ENCODE data around the gene RHBG.
"Not testable (repeated sequence)": the region's sequence is repeated elsewhere in the genome, so short reads cannot be mapped to it uniquely, and the experiment has no call there.

RHBG gene

DNA sequence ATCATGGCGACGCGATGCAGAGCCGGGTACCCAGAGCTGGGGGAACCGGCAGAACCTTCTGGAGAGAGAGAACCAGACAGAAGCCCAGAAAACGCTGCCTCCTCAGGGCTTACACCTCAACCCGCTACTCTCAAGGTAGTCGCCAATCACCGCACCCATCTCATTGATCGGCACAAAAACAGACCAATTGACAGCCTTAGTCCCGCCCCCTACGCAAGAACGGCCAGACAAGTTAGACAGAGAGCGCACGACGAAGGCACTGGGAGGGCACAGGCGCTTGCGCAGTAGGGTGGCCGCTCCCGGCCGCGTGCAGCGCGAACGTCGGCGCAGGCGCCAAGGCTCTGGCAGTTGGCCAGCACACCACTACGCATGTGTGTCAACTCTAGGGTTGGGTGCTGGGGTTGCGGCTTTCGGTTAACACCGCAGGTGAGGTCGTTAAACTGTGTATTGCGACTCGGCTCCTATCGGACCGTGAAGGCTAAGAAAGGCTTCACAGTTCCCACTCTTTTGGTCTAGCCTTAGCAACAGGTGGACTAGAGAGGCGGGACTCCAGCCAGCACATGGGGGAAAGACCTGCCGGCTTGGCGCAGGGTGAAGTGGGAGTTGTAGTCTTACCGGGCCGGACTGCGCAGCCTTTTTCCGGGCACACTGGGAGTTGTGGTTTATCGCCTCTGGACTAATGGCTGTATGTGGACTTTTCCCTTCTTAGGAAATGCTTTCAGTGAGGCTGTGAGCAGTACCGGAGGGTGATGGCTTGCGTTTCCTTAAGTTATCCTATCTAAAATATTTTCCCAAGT, 30.6 kb upstream of the RHBG start, which contains the start of the genes CCT3 and TSACC:
Gene CCT3, minus strand, starts transcription at position 113 of the 797 bp plus-strand sequence. Its CDS starts 108 bp downstream, at position 5.
Gene TSACC, plus strand, starts transcription at position 347 of the 797 bp plus-strand sequence. CDS start 1,232 bp downstream, outside the sequence.
- H3K4me3 ChIP-seq (ENCODE audit: low read depth, low read length) = peak within 1 kb of the TSS; percentile 94
- DNase-seq (ENCODE audit: low read depth) = peak; percentile 100
- TF ChIP-seq, protein P1, sequence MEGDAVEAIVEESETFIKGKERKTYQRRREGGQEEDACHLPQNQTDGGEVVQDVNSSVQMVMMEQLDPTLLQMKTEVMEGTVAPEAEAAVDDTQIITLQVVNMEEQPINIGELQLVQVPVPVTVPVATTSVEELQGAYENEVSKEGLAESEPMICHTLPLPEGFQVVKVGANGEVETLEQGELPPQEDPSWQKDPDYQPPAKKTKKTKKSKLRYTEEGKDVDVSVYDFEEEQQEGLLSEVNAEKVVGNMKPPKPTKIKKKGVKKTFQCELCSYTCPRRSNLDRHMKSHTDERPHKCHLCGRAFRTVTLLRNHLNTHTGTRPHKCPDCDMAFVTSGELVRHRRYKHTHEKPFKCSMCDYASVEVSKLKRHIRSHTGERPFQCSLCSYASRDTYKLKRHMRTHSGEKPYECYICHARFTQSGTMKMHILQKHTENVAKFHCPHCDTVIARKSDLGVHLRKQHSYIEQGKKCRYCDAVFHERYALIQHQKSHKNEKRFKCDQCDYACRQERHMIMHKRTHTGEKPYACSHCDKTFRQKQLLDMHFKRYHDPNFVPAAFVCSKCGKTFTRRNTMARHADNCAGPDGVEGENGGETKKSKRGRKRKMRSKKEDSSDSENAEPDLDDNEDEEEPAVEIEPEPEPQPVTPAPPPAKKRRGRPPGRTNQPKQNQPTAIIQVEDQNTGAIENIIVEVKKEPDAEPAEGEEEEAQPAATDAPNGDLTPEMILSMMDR (IDR thresholded peaks at IDR 0.05; ENCODE audit: control insufficient read depth, extremely low read depth, insufficient read depth) = no peak

GRCh38 chr1:156342166-156342955, 26.6 kb upstream of the RHBG start:
- TF ChIP-seq, protein P1 (IDR thresholded peaks at IDR 0.05; ENCODE audit: control insufficient read depth, extremely low read depth, insufficient read depth) = no peak
- H3K4me3 ChIP-seq (ENCODE audit: low read depth, low read length) = no peak overlapping the region
- DNase-seq (ENCODE audit: low read depth) = no peak

- TF ChIP-seq, protein P1 (IDR thresholded peaks at IDR 0.05; ENCODE audit: control insufficient read depth, extremely low read depth, insufficient read depth) = no peak
- no peak overlapping the region for H3K4me3 ChIP-seq (ENCODE audit: low read depth, low read length)
These were observed 24.6 kb upstream of the RHBG start for GRCh38 chr1:156344409-156344808.

GRCh38 chr1:156346035-156346434, 23.0 kb upstream of the RHBG start:
- not testable (repeated sequence) for H3K4me3 ChIP-seq (ENCODE audit: low read depth, low read length); DNase-seq (ENCODE audit: low read depth)

More at GRCh38 chr1:156344409-156344808, 24.6 kb upstream of the RHBG start:
- no peak for DNase-seq (ENCODE audit: low read depth)

GRCh38 chr1:156346636-156347035, 22.4 kb upstream of the RHBG start:
- H3K4me3 ChIP-seq (ENCODE audit: low read depth, low read length) = no peak overlapping the region
- TF ChIP-seq, protein P1 (IDR thresholded peaks at IDR 0.05; ENCODE audit: control insufficient read depth, extremely low read depth, insufficient read depth) = no peak
- no peak for DNase-seq (ENCODE audit: low read depth)

DNA sequence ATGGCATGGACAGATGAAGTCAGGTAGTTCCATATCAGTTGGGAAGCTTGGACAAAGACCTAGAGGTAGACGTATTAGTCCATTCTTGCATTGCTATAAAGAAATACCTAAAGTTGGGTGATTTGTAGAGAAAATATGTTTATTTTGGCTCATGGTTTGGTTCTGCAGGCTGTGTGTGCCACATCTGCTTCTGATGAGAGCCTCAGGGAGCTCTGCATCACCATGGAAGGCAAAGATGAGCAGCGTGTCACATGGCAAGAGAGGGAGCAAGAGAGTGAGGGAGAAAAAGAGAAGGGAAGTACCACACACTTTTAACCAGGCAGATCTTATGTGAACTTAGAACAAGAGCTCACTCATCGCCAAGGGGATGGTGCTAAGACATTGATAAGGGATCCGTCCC, 21.7 kb upstream of the RHBG start:
- DNase-seq (ENCODE audit: low read depth) = no peak

GRCh38 chr1:156352481-156352880, 16.5 kb upstream of the RHBG start:
- not testable (repeated sequence) for DNase-seq (ENCODE audit: low read depth); H3K4me3 ChIP-seq (ENCODE audit: low read depth, low read length)

More for the DNA sequence above, 21.7 kb upstream of the RHBG start:
- H3K4me3 ChIP-seq (ENCODE audit: low read depth, low read length) = no peak overlapping the region
- TF ChIP-seq, protein P1 (IDR thresholded peaks at IDR 0.05; ENCODE audit: control insufficient read depth, extremely low read depth, insufficient read depth) = no peak

Data from LNCaP clone FGC (cell line).